Ishikawa (cell line): Measurements from ENCODE around the gene IL15RA.

Experiments used
- CEBPB ChIP-seq: IDR thresholded peaks from 2 replicates; pipeline ENCODE4 v1.6.1; 2012
- CREB1 ChIP-seq: IDR thresholded peaks from 2 replicates; pipeline ENCODE4 v1.6.1; 2012; ENCODE audit warnings: low read depth
- EGR1 ChIP-seq: IDR thresholded peaks from 2 replicates; pipeline ENCODE4 v1.6.1; 2012
- EP300 ChIP-seq: IDR thresholded peaks from 2 replicates; pipeline ENCODE4 v1.6.1; 2012; ENCODE audit warnings: borderline replicate concordance
- FOXM1 ChIP-seq: IDR thresholded peaks from 2 replicates; pipeline ENCODE4 v1.6.1; 2012; ENCODE audit warnings: low read depth, borderline replicate concordance
- MAX ChIP-seq: IDR thresholded peaks from 2 replicates; pipeline ENCODE4 v1.6.1; 2012
- NFIC ChIP-seq: IDR thresholded peaks from 2 replicates; pipeline ENCODE4 v1.6.1; 2012
- RAD21 ChIP-seq: IDR thresholded peaks from 2 replicates; pipeline ENCODE4 v1.6.1; 2012; ENCODE audit warnings: low read depth
- REST ChIP-seq: IDR thresholded peaks from 2 replicates; pipeline ENCODE4 v1.6.1; 2012; ENCODE audit warnings: low read depth, mild to moderate bottlenecking
- TAF1 ChIP-seq: IDR thresholded peaks from 2 replicates; pipeline ENCODE4 v1.6.1; 2012; ENCODE audit warnings: low read depth, mild to moderate bottlenecking
- TCF12 ChIP-seq: IDR thresholded peaks from 2 replicates; pipeline ENCODE4 v1.6.1; 2012; ENCODE audit warnings: low read depth
- TEAD4 ChIP-seq: IDR thresholded peaks from 2 replicates; pipeline ENCODE4 v1.6.1; 2012
- USF1 ChIP-seq: IDR thresholded peaks from 2 replicates; pipeline ENCODE4 v1.6.1; 2012
- YY1 ChIP-seq: IDR thresholded peaks from 2 replicates; pipeline ENCODE4 v1.6.1; 2012; ENCODE audit warnings: low read depth
- ZBTB7A ChIP-seq: IDR thresholded peaks from 2 replicates; pipeline ENCODE4 v1.6.1; 2012; ENCODE audit warnings: low read depth

The IL15RA gene

GRCh38 chr10:6009150-6009549, 31.8 kb upstream of the IL15RA start:
- TF ChIP-seq RAD21, result no peak
- TF ChIP-seq EGR1, result no peak
- no peak for TF ChIP-seq CEBPB
- no peak for TF ChIP-seq CREB1
- TF ChIP-seq NFIC, result no peak
- no peak for TF ChIP-seq TEAD4
- TF ChIP-seq TCF12, result no peak

- TF ChIP-seq EP300 (no peak), EGR1 (no peak), RAD21 (no peak), TAF1 (no peak), FOXM1 (no peak), ZBTB7A (no peak)
Measured at GRCh38 chr10:6008497-6009142, 31.3 kb upstream of the IL15RA start.

- no peak for TF ChIP-seq TEAD4
Measured at GRCh38 chr10:6006991-6007390, 29.6 kb upstream of the IL15RA start.

GRCh38 chr10:6006546-6006945, 29.2 kb upstream of the IL15RA start:
- TF ChIP-seq MAX, result no peak

GRCh38 chr10:6005856-6006395, 28.6 kb upstream of the IL15RA start:
- TF ChIP-seq EP300 (no peak), TCF12 (no peak), NFIC (no peak), FOXM1 (no peak), CREB1 (no peak), RAD21 (no peak), REST (no peak), YY1 (no peak), MAX (no peak), EGR1 (no peak), TEAD4 (no peak), USF1 (no peak)

GRCh38 chr10:6002809-6003510, 25.6 kb upstream of the IL15RA start:
- TF ChIP-seq NFIC, result no peak
- no peak for TF ChIP-seq EGR1
- no peak for TF ChIP-seq CREB1
- no peak for TF ChIP-seq MAX
- TF ChIP-seq YY1, result no peak
- TF ChIP-seq TEAD4, result no peak

- no peak for TF ChIP-seq EGR1
- TF ChIP-seq REST, result no peak
- TF ChIP-seq TAF1, result no peak
- no peak for TF ChIP-seq TCF12
- TF ChIP-seq ZBTB7A, result no peak
- TF ChIP-seq YY1, result no peak
- TF ChIP-seq MAX, result no peak
- no peak for TF ChIP-seq NFIC
- no peak for TF ChIP-seq EP300
- TF ChIP-seq USF1, result no peak
- no peak for TF ChIP-seq RAD21
- TF ChIP-seq CEBPB, result no peak
- TF ChIP-seq CREB1, result no peak
- TF ChIP-seq FOXM1, result no peak
- TF ChIP-seq TEAD4, result no peak
Measured at GRCh38 chr10:5999440-6000165, 22.3 kb upstream of the IL15RA start.
